Endometrial microvascular endothelial cells (primary cell): ENCODE measurements around the gene DPH1. TPM values are rescaled to one million over a fixed set of nuclear protein-coding genes. Genes with fewer than 3 reads are reported as not detected.

Experiments
- in situ Hi-C: cut with HindIII; loops from 2 replicates; pipeline ENCODE4 v1.10.0; 2017; ENCODE audit warnings: low sequenced_read_pairs, low pct_unique_long_range_greater_than_20kb; ENCODE audit errors: inconsistent ontology term
- total RNA-seq: library from RNA; depleted of rRNA; stranded (reverse); fragments of >200 nt; gene quantifications from one replicate; pipeline ENCODE4 v1.2.3, GENCODE V29; 2015; ENCODE audit errors: inconsistent ontology term

DPH1 gene
- total RNA-seq, 1 donor from 2014 or later: 38.8 TPM

DNA sequence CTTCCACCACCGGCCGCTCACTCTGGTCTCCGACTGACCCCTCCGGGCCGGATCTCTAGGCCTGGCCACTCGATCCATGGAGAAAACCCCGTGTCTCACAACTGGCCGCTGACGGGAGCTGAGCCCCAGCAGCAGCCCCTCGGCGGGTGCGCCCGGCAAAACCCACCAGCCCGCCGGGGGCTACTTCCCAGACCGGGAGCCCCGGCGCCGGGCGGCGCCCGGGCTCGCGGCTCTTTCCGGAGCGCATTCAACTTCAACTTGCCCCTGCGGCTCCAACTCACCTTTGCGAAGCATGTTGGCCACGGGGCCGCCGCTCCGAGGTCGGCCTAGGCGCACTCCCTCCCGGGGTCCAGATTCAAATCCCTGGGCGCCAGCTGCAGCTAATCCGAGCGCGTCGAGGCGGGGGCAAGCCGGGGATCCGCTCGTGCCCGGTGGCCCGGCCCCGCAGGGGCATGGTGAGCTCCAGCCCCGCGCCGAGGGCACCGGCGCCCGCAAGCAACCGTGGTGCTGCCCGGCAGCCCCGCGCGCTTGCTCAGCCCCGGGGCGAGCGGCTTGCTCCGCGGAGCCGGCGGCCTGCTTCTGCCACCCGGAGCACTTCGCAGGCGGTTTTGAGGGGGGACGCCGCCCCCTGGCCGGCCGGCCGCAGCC is 5.3 kb upstream of the DPH1 start:
- in situ Hi-C loops: loop anchor here (25.0 kb wide), 1 partner anchor 112 kb away; no protein-coding TSS in a partner anchor

DNA sequence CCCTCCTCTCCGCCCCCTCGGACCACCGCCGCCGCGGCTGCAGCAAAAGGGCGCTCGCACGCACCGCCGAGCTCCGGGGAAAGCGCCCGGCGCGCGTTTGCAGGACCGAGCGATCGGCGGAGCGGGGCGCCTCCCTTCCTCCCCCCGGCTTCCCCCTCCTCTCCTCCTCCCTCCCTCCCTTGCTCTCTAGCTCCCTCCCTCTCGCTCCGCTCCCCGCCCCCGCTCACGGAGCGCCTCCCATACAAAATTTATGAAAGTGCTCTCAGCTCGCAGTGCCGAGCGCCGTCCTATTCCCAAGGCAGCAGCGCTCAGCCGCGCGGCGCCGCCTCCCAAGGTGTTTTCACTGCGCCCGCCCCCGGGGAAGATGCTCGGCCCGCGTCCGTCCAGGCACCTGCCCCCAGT is 4.7 kb upstream of the DPH1 start, which contains the start of gene RTN4RL1:
RTN4RL1 (minus strand) TSS at position 115 of the 402 bp plus-strand sequence. CDS start 469 bp downstream, outside the sequence.
- in situ Hi-C loops: loop anchor here (25.0 kb wide), 1 partner anchor 113 kb away; no protein-coding TSS in a partner anchor

DNA sequence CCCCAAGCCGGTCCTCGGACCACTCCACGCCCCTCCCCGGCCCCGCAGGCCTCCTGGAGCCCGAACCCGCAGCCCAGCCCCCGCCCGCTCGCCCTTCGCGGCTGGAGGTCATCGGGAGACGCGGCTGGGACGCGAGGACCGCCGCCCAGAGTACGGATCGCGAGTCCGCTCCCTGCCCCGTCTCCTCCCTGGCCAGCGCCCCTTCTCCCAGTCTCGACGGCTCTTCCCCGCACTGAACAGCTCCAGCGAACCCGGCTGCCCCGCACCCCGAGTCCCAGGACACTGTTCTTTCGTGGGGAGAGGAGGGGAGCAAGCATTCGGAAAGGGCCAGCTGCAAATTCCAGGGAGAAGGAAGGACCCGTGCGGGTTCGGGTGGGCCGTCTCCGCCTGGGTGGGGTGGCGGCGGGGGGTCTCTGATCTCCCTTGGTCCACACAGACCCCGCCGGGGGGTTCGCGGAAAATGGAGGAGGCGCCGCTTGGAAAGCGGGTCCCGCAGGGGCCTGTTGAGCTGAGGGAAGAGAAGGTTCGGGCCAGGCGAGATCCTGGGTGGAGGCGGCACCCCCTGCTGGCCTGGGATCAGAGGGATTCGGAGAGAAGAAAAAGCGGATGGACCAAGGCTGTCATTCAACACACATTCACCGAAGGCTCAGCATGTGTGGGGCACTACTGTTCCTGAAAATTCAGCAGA is 4.2 kb upstream of the DPH1 start:
- in situ Hi-C loops: loop anchor here (25.0 kb wide), 1 partner anchor 113 kb away; no protein-coding TSS in a partner anchor

DNA sequence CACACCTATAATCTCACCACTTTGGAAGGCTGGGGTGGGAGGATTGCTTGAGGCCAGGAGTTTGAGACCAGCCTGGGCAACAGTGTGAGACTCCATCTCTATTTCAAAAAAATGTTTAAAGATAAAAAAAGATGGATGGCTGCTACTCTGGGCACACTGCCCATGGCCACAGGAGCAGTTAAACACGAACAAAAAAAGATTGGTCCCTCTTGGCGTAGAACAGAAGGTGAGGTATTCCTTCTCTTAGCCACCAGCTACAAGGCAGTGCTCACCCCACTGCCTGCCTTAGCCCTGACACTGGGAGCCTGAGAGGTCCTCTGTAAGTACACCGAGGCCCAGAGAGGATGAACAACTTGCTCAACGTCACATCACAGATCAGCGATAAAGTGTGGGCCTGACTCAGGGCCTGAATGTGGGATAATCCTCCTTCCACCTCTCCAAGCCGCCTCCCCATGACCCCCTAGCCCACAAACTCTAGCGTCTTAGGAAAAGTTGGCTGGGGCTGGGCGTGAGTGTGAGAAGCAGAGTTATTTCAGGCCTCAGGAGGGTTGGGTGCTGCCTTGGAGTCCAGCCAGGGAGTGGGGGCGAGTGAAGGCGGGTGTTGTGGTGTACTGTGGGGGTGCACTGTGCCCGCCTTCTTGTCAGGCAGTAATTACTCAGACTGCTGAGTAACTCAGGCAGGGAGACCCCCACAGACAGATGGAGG is 2.3 kb upstream of the DPH1 start:
- in situ Hi-C loops: loop anchor here (25.0 kb wide), 1 partner anchor 115 kb away; no protein-coding TSS in a partner anchor

DNA sequence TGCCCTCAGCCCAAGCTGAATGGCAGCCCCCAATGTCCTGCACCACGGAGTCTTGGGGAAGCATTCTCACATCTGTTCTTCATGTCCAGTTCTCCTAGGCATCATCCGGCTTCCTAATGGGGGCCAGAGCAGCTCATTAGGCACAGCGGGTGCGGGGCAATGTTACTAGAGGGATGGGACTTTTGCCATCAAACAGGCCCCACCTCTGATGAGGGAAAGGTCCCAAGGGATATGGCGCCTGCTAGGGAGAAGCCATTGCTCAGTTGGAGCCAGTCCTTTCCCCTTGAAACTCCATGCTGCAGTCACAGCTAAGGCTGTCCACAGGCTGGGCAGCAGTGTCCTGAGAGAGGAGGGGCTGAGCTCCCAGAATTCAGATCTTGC is 1.7 kb upstream of the DPH1 start:
- in situ Hi-C loops: loop anchor here (25.0 kb wide), 1 partner anchor 116 kb away; no protein-coding TSS in a partner anchor

DNA sequence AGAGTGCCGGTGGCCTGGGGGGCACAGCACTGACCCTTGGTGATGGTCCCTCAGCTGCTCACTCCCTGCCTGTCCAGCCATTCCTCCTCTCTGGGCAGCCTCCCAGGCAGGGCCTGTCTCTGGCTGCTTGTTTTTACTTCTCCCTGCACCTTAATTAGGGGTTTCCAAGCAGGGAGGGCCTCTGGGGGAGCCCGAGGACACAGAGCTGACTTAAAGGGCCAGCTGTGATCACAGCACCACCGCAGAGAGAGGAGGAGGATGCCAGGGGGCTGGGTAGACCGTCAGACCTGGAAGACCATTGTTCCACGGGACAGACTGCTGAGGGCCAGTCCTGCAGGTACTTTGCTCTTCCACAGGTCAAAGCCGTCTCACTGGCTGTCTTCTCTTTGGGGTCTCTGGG is 1.2 kb upstream of the DPH1 start:
- in situ Hi-C loops: loop anchor here (25.0 kb wide), 1 partner anchor 116 kb away; no protein-coding TSS in a partner anchor

DNA sequence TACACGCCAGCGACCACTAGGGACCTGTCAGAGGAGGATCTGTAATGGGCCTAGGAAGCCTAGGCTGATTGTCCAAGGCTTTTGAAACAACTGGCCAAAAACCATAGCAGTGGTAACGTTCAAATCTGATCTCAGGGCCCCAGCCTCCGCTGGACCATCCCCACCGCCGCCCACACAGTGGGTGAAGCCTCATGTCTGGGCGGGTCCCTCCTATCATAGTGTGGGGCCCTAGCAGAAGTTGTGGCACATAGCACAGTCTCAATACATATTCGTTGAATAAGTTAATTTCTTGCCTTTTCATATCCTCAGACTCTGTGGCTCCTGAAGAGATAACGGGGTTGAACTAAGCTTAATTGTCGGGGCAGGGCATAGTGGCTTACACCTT is 818 bp downstream of the DPH1 start:
- in situ Hi-C loops: loop anchor here (25.0 kb wide), 1 partner anchor 118 kb away; no protein-coding TSS in a partner anchor

DNA sequence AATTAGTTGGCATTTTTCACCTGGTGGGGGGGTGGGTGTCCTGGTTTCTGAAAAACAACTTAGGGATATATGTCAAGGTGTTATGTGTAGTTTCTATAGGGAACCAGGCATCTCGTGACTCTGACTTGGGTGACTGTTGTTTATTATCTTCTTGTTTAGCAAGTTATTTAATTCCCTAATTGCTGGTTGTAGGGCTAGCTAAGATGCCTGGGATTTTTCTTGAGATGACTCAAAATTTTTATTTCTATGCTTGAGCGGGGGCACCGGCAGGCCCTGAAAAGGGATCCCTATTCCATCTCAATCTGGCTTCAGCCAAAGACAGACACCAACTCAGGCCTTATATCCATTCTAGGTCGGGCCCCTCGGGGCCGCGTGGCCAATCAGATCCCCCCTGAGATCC is 3.2 kb downstream of the DPH1 start:
- in situ Hi-C loops: loop anchor here (25.0 kb wide), 1 partner anchor 121 kb away; no protein-coding TSS in a partner anchor

DNA sequence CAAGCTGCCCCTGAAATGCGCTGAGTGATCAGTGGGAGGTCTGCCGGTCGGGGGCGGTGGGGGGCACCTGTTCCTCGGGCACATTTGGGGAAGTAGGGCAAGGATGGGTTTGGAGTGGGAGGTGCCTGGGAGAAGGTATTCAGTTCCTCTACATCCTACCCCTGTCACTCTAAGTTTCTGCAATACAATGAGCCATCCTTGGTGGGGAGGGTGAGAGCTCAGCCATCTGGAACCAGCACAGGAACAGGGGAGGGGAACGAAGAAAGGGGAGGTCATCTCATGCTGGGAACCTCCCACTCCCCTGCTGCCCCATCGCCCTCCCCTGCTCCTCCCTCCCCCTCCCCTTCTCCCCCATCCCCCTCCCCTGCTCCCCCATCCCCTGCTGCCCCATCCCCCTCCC is 4.2 kb downstream of the DPH1 start:
- in situ Hi-C loops: loop anchor here (25.0 kb wide), 1 partner anchor 122 kb away; no protein-coding TSS in a partner anchor

DNA sequence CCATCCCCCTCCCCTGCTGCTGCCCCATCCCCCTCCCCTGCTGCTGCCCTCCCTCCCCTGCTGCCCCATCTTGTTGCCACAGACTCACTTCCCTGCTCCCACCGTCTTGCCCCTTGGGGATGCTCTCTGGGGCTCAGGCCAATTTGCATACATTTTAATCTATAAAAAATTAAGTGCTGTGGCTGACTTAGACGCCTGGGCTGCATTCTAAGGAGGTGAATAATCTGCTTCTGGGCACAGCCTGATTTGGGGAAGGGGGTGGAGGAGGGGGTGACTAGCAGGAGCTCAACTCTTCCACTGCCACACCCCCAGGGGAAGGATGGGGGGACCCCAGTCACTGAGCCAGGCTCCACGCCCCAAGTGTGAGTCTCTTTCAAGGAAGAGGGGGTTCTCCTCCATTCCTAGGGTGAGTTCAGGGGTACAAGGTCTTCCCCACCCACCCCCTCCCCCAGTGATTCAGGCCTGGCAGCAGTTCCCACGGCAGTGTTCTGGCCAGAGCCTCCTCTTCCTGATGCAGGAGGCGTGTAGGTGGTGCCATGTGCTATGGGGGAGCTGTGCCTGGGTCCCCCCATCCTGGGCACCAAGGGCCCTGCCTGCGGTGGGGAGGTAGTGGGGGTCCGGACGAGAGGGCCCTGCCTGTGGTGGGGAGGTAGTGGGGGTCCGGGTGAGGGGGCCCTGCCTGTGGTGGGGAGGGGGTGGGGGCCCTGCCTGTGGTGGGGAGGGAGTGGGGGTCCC is 5.0 kb downstream of the DPH1 start:
- in situ Hi-C loops: loop anchor here (25.0 kb wide), 1 partner anchor 123 kb away; no protein-coding TSS in a partner anchor

DNA sequence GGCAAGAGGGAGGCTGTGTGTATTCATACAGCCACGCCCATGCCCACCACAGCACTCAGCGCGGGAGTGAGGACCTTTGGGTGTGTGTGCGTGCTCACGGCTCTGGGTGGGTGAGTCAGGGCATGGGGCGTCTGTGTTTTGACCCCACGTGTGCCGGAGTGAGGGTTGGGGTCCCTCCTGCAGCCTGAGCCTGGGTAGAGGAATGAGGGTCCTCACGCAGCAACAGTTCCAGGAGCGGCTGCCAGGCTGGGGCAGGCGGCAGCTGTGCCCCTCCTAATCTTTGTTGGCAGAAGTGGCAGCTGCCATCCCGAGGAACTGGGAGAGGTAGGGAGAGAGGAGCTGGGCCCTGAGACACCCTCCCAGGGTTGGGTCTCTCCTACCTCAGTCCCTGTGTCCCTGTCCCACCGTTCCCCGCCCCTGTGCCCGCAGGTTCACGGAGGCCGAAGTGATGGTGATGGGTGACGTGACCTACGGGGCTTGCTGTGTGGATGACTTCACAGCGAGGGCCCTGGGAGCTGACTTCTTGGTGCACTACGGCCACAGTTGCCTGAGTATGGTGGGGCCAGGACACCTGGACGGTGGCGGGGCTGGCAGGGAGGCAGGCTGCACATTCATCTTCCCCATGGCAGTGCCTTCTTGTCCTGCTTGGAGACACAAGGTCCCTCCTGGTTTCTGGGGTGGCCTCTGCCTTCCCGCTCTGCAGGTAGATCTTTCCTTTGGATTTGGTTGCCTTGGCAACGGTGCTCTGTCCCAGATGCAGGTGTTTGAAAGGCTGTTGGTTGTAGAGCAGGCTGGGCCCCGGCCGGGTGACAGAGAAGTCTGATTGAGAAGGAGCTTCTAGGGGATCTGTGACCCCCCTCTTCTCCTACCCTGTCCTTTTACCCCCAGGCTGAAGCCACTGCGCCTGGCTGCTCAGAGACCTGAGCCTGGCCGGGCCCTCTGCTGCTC is 5.9 kb downstream of the DPH1 start:
- in situ Hi-C loops: loop anchor here (25.0 kb wide), 1 partner anchor 124 kb away; no protein-coding TSS in a partner anchor

DNA sequence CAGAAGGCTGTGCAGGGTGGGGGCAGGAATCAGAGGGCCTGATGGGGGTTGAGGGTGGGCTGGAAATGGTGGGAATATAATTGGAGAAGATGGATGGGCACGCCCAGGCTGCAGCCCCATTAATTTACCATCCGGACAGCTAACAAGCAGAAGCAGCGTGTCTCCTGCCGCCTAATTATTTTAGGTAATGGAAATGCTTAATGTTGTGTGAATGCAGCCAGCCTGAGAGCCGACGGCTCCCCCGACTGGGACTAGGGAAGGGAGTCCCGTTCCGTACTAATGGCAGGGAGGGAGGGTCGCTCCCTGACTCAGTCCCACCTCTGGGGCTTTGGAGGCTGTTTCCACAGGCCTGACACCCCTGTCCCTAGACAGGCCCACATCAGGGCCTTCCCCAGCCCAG is 7.2 kb downstream of the DPH1 start:
- in situ Hi-C loops: loop anchor here (25.0 kb wide), 1 partner anchor 125 kb away; no protein-coding TSS in a partner anchor

DNA sequence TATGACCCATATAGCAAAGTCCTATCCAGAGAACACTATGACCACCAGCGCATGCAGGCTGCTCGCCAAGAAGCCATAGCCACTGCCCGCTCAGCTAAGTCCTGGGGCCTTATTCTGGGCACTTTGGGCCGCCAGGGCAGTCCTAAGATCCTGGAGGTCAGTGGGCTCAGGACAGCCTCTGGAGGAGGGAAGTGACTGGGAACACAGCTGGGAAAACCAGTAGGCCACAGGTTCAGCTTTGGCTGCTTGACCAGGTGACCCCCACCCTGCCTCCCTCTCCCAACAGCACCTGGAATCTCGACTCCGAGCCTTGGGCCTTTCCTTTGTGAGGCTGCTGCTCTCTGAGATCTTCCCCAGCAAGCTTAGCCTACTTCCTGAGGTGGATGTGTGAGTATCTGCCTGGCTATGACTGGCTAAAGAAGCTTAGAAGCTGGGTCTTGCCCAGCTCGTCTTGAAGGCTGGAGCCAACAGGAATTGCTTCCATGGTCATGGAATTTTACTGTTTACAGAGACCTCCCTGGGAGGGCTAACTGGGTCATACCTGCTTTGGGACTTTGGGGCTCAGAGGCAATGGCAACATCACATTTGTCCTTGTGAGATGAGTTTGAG is 10.4 kb downstream of the DPH1 start:
- in situ Hi-C loops: loop anchor here (25.0 kb wide), 1 partner anchor 128 kb away; no protein-coding TSS in a partner anchor

DNA sequence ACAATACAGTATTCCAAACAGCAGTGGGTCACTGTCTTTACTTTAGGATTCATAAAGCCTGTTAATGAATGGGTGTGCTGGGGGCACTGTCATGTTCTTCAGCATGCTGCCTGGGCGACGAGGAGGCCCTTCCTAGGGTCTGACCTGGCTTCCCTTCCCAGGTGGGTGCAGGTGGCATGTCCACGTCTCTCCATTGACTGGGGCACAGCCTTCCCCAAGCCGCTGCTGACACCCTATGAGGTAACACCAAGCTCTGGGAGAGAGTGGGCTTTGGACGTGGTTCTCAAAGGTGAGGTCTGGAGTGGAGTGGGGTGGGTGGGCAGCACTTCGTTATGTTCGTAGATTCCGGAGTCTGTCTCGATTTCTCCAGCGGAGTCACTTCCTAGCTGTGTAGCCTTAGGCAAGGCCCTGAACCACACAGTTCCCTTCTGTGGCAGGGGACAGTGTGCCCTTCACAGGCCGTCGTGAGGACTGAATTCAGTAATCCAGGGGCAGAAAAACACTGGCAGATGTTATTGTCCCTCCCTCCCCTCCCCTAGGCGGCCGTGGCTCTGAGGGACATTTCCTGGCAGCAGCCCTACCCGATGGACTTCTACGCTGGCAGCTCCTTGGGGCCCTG is 11.1 kb downstream of the DPH1 start:
- in situ Hi-C loops: loop anchor here (25.0 kb wide), 1 partner anchor 129 kb away; no protein-coding TSS in a partner anchor

DNA sequence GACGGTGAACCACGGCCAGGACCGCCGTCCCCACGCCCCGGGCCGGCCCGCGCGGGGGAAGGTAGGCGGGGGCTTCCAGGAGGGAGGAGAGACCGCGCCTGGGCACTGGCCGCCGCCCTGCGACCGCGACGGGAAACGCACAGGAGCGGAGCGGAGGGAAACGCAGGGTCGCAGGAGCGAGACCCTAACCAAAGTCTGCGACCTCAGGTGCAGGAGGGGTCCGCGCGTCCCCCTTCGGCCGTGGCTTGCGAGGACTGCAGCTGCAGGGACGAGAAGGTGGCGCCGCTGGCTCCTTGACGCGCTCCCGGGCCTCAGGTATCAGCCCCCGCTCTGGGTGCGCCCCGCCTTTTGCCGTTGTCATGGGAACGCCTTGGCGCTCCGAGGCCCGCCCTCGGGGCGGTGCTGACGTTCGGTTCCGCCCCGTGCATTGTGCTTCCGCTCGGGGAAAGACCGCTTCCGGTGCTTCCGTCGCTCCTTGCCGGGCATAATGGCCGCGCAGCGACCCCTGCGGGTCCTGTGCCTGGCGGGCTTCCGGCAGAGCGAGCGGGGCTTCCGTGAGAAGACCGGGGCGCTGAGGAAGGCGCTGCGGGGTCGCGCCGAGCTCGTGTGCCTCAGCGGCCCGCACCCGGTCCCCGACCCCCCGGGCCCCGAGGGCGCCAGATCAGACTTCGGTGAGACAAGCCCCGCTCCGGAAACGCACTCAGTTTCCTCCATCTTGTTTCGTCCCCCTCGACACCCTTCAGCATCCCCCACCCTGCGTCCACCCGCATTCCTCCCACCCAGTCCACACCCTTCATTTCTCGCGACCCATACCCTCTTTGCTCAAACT is 11.8 kb downstream of the DPH1 start, which contains the start of gene OVCA2:
OVCA2 (plus strand) TSS at position 462 of the 829 bp plus-strand sequence; CDS start at position 488, 26 bp downstream.
- in situ Hi-C loops: loop anchor here (25.0 kb wide), 1 partner anchor 129 kb away; no protein-coding TSS in a partner anchor
